ENCODE data around the gene OSBPL6.

OSBPL6 gene

DNA sequence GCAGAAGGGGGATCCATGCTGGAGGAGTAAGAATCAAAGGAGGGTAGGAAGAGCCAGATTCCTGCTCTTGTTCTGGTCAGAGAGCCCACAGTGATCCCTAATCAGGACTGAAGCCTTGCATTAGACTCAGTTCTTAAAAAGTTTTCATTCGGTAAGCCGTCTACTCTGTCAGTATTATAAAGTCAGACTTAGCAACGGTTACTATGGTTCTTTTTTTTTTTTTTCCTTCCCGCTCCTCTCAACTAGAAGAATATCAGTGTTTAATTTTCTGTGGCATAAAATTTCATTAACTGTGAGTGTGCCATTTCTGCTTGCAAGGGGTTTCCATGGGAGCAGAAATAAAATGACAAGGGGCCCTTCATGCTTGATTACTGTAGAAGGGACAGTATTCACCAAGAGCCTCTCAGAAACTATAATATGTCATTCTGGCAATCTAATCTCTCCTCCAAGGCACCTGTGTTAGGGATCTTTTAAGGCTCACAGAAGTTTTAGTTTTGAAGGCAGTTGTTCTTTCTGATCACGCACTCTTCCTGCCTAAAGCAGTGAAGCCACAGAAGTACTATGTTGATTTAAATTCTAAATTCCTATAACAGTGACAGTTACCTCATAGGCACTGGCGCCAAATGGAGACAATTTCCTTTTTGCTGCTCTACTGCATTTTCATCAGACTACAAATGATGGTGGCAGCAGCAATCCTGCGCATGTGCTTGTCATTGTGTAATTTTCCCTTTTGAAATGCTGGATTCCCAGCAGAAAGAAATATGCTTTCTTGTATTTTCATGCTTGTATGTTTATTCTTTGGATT lies 57.0 kb downstream of the OSBPL6 start:
- Histone ChIP-seq H2AFZ (ENCODE audit: low read depth, low read length) (no peak overlapping the region), H4K20me1 (ENCODE audit: insufficient read depth, low read length) (no peaks in the 10 kb centered on the region), H3K4me1 (ENCODE audit: insufficient read depth, low read length) (no peaks in the 10 kb centered on the region), H3K9me3 (ENCODE audit: insufficient read depth, low read length, severe bottlenecking) (no peaks in the 10 kb centered on the region), H3K27ac (ENCODE audit: low read length) (no peak overlapping the region), H3K36me3 (ENCODE audit: insufficient read depth, low read length) (no peaks in the 10 kb centered on the region), H3K4me2 (ENCODE audit: insufficient read depth, low read length) (no peak overlapping the region), H3K79me2 (ENCODE audit: insufficient read depth, low read length) (no peaks in the 10 kb centered on the region), H3K27me3 (ENCODE audit: insufficient read depth, low read length, poor library complexity) (peaks cover 4% of the 10 kb centered on the region), H3K9ac (ENCODE audit: low read depth, low read length) (no peak overlapping the region), H3K4me3 (ENCODE audit: low read depth in 1 of 2, low read length in 2 of 2) (no peak overlapping the region)
- TF ChIP-seq EZH2 (IDR thresholded peaks at IDR 0.05; ENCODE audit: borderline replicate concordance, low read depth, low read length, severe bottlenecking): no peak
- TF ChIP-seq, protein P1, sequence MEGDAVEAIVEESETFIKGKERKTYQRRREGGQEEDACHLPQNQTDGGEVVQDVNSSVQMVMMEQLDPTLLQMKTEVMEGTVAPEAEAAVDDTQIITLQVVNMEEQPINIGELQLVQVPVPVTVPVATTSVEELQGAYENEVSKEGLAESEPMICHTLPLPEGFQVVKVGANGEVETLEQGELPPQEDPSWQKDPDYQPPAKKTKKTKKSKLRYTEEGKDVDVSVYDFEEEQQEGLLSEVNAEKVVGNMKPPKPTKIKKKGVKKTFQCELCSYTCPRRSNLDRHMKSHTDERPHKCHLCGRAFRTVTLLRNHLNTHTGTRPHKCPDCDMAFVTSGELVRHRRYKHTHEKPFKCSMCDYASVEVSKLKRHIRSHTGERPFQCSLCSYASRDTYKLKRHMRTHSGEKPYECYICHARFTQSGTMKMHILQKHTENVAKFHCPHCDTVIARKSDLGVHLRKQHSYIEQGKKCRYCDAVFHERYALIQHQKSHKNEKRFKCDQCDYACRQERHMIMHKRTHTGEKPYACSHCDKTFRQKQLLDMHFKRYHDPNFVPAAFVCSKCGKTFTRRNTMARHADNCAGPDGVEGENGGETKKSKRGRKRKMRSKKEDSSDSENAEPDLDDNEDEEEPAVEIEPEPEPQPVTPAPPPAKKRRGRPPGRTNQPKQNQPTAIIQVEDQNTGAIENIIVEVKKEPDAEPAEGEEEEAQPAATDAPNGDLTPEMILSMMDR (IDR thresholded peaks at IDR 0.05; ENCODE audit: borderline replicate concordance, extremely low read depth, low read length, poor library complexity, severe bottlenecking): no peak
- ATAC-seq (ENCODE audit: insufficient read depth, low read depth) (no peak), DNase-seq (no peak)

DNA sequence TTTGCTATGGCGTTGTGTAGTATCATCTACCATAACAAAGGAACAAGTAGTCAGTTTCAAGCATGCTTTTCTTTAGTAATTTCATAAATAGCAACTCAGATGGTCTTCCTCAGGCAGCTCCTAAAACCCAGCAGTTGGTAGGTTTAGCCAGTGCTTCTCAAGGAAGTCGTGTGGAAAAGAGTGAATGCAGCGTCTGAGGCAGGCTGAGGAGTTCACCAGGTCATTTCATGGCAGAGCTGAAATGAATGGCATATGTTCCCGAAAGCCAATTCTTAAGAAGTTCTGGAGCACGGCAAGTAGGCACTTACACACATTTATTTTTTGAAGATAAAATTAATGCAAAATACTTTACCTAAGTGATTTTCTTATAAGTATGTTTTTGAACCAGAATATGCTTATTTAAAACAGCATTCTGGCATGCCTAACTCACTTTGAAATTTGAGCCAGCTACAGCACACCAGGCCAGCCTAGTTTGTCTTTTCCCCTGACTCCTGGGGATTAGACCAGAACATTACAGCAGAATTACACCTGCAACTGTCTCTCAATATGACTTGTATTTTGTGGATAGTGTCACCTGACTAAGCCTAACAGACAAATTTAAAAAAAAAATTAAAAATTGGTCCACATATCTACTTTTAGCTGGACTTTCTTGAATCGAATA lies 62.2 kb downstream of the OSBPL6 start:
- DNase-seq (no peak), ATAC-seq (ENCODE audit: insufficient read depth, low read depth) (no peak)
- no peak for TF ChIP-seq EZH2 (IDR thresholded peaks at IDR 0.05; ENCODE audit: borderline replicate concordance, low read depth, low read length, severe bottlenecking)
- TF ChIP-seq, protein P1 (IDR thresholded peaks at IDR 0.05; ENCODE audit: borderline replicate concordance, extremely low read depth, low read length, poor library complexity, severe bottlenecking): no peak
- H4K20me1 ChIP-seq (ENCODE audit: insufficient read depth, low read length): no peaks in the 10 kb centered on the region
- no peak overlapping the region for H3K4me3 ChIP-seq (ENCODE audit: low read depth in 1 of 2, low read length in 2 of 2)
- peaks cover 3% of the 10 kb centered on the region for H3K27me3 ChIP-seq (ENCODE audit: insufficient read depth, low read length, poor library complexity)
- no peaks in the 10 kb centered on the region for H3K36me3 ChIP-seq (ENCODE audit: insufficient read depth, low read length)
- H3K9me3 ChIP-seq (ENCODE audit: insufficient read depth, low read length, severe bottlenecking): no peaks in the 10 kb centered on the region
- H3K79me2 ChIP-seq (ENCODE audit: insufficient read depth, low read length): no peaks in the 10 kb centered on the region
- H3K4me1 ChIP-seq (ENCODE audit: insufficient read depth, low read length): no peaks in the 10 kb centered on the region
- no peak overlapping the region for H2AFZ ChIP-seq (ENCODE audit: low read depth, low read length)
- H3K9ac ChIP-seq (ENCODE audit: low read depth, low read length): no peak overlapping the region
- H3K4me2 ChIP-seq (ENCODE audit: insufficient read depth, low read length): no peak overlapping the region
- H3K27ac ChIP-seq (ENCODE audit: low read length): no peak overlapping the region

DNA sequence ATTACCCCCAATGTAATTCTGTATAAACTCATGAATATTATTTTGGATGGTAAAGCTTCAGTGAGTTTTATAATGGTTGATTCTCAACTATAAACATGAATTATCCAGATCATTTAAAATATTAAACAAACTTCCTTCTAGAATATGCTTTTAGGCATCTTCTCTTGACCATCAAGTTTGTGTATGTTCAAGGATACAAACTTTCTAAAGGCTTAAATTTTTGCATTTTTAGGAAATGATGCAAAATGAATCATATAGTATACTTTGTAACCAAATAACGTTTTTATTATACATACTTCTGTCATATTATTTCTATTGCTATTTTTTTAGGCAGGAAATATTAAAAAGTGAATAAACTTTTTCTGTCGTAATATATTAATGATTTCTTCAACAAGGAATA lies 62.8 kb downstream of the OSBPL6 start:
- Histone ChIP-seq H3K9ac (ENCODE audit: low read depth, low read length) (no peak overlapping the region), H3K4me2 (ENCODE audit: insufficient read depth, low read length) (no peak overlapping the region), H3K79me2 (ENCODE audit: insufficient read depth, low read length) (no peaks in the 10 kb centered on the region), H3K9me3 (ENCODE audit: insufficient read depth, low read length, severe bottlenecking) (no peaks in the 10 kb centered on the region), H3K36me3 (ENCODE audit: insufficient read depth, low read length) (no peaks in the 10 kb centered on the region), H2AFZ (ENCODE audit: low read depth, low read length) (no peak overlapping the region), H4K20me1 (ENCODE audit: insufficient read depth, low read length) (no peaks in the 10 kb centered on the region), H3K4me1 (ENCODE audit: insufficient read depth, low read length) (no peaks in the 10 kb centered on the region), H3K27ac (ENCODE audit: low read length) (no peak overlapping the region), H3K27me3 (ENCODE audit: insufficient read depth, low read length, poor library complexity) (peaks cover 3% of the 10 kb centered on the region), H3K4me3 (ENCODE audit: low read depth in 1 of 2, low read length in 2 of 2) (no peak overlapping the region)
- no peak for TF ChIP-seq EZH2 (IDR thresholded peaks at IDR 0.05; ENCODE audit: borderline replicate concordance, low read depth, low read length, severe bottlenecking)
- TF ChIP-seq, protein P1 (IDR thresholded peaks at IDR 0.05; ENCODE audit: borderline replicate concordance, extremely low read depth, low read length, poor library complexity, severe bottlenecking): no peak
- ATAC-seq (ENCODE audit: insufficient read depth, low read depth) (no peak), DNase-seq (no peak)
